H1 (cell line): Measurements from ENCODE around the gene COL25A1. TPM values are rescaled to one million over a fixed set of nuclear protein-coding genes. Genes with fewer than 3 reads are reported as not detected.
A peak's percentile ranks its signal among the peaks of the same experiment; 100 is the strongest.

Experiments
- EZH2 ChIP-seq: fragments of 200-600 bp; sonication (generic); IDR thresholded peaks from 2 replicates; pipeline ENCODE4 v1.7.1; 2012; ENCODE audit warnings: low read depth, mild to moderate bottlenecking, moderate library complexity, low read length, inconsistent platforms; ENCODE audit not compliant: severe bottlenecking
- FOSL1 ChIP-seq: IDR thresholded peaks from 2 replicates; pipeline ENCODE4 v1.6.1; 2011; ENCODE audit warnings: mild to moderate bottlenecking, low read depth, low read length, moderate library complexity; ENCODE audit not compliant: insufficient read depth
- HDAC6 ChIP-seq: IDR thresholded peaks from one replicate; pipeline ENCODE4 v1.7.1; 2012; ENCODE audit warnings: low read depth, mild to moderate bottlenecking, inconsistent platforms, low read length, moderate library complexity
- KDM4A ChIP-seq: IDR thresholded peaks from one replicate; pipeline ENCODE4 v1.7.1; 2012; ENCODE audit warnings: low read depth, mild to moderate bottlenecking, moderate library complexity, low read length, inconsistent platforms; ENCODE audit not compliant: severe bottlenecking
- KDM5A ChIP-seq: fragments of 200-600 bp; IDR thresholded peaks from 2 replicates; pipeline ENCODE4 v1.7.1; 2012; ENCODE audit warnings: mild to moderate bottlenecking, low read length, inconsistent platforms, mixed read lengths
- PHF8 ChIP-seq: fragments of 200-600 bp; sonication (generic); conservative IDR thresholded peaks from 2 replicates; pipeline ENCODE4 v1.7.1; 2012; ENCODE audit warnings: low read depth, mild to moderate bottlenecking, inconsistent platforms, low read length, moderate library complexity
- POLR2A ChIP-seq, 2 experiments: IDR thresholded peaks; 1 replicate in 1 of 2; 2 replicates in 1 of 2; pipeline ENCODE4 v1.6.1; 2011; ENCODE audit warnings: low read depth in 2 of 2, low read length in 2 of 2, mild to moderate bottlenecking in 2 of 2; ENCODE audit errors: control extremely low read depth in 1 of 2
- RBBP5 ChIP-seq: IDR thresholded peaks from 2 replicates; pipeline ENCODE4 v1.7.1; 2012; ENCODE audit warnings: low read depth, mild to moderate bottlenecking, inconsistent platforms, low read length, moderate library complexity, borderline replicate concordance
- SP4 ChIP-seq: IDR thresholded peaks from 2 replicates; pipeline ENCODE4 v1.6.1; 2012; ENCODE audit warnings: low read length, inconsistent platforms
- TBP ChIP-seq: IDR thresholded peaks from 2 replicates; pipeline ENCODE4 v1.6.1; 2011; ENCODE audit warnings: low read depth, low read length, improper control_type of control experiment
- polyA plus RNA-seq, 7 experiments: library from polyadenylated mRNA; depleted of rRNA in 3 of 7; stranded (reverse) in 5 of 7; unstranded in 2 of 7; fragments of >200 nt in 5 of 7; fragments of 200-250 nt in 2 of 7; gene quantifications; 1 replicate in 5 of 7; 2 replicates in 1 of 7; 4 replicates in 1 of 7; pipeline versions ENCODE4 v1.2.1 to v1.2.3, GENCODE V29; 2011 to 2013; ENCODE audit warnings: missing spikeins in 2 of 7, mixed read lengths in 2 of 7
- total RNA-seq: library from RNA; stranded (reverse); fragmentation: NEBNext Ultra II Directional; extraction: Animal tissue kit (Norgen Biotek cat#: 25700); gene quantifications from 2 replicates; pipeline ENCODE4 v1.2.1, GENCODE V29; 2021

COL25A1 gene
- total and polyA plus RNA-seq, 2 of the 8 experiments (the other 6 are each of a cell fraction or from before 2014, with no cell fraction given), result 1.1 to 8.3 TPM

GRCh38 chr4:109302361-109303139 lies at the start of gene COL25A1 (continued):
- TF ChIP-seq EZH2 (peak; percentile 48), POLR2A (IDR thresholded peaks at IDR 0.05; ENCODE audit: control extremely low read depth in 1 of 2, low read depth in 2 of 2, low read length in 2 of 2) (peak; percentile 67 to 82; a peak in 2 of 3 replicates), HDAC6 (no peak), SP4 (no peak), RBBP5 (0 out of 2 replicates have a peak, but pooled peaks have one; percentile 79), FOSL1 (no peak), KDM4A (peak; percentile 59), TBP (peak; percentile 35; the same call in 1 of the 2 replicates), PHF8 (0 out of 2 replicates have a peak, but pooled peaks have one; percentile 64), KDM5A (no peak)
